Hepatocyte (in vitro differentiated cells): ENCODE measurements around the gene TPTE2. TPM values are rescaled to one million over a fixed set of nuclear protein-coding genes. Genes with fewer than 3 reads are reported as not detected.
A peak's percentile ranks its signal among the peaks of the same experiment; 100 is the strongest.

Experiments
- DNase-seq: peaks from one replicate; pipeline ENCODE4 v3.0.0-alpha.2; 2016; ENCODE audit warnings: low spot score
- H2AFZ ChIP-seq: fragments of 200-600 bp; sonication (generic); 2 replicates; pipeline ENCODE4 v1.6.0; 2016; ENCODE audit warnings: antibody characterized with exemption, mild to moderate bottlenecking
- H3K27ac ChIP-seq: fragments of 200-600 bp; sonication (generic); 2 replicates; pipeline ENCODE4 v1.5.1; 2016; ENCODE audit warnings: mild to moderate bottlenecking
- H3K27me3 ChIP-seq: fragments of 200-600 bp; sonication (generic); 2 replicates; pipeline ENCODE4 v1.6.1; 2016
- H3K36me3 ChIP-seq: fragments of 200-600 bp; sonication (generic); replicated peaks from 2 replicates; pipeline ENCODE4 v1.5.1; 2016; ENCODE audit warnings: low read depth; ENCODE audit not compliant: insufficient read depth
- H3K4me1 ChIP-seq: fragments of 200-600 bp; sonication (generic); 2 replicates; pipeline ENCODE4 v1.5.1; 2016; ENCODE audit warnings: mild to moderate bottlenecking, moderate library complexity; ENCODE audit not compliant: insufficient read depth
- H3K4me2 ChIP-seq: fragments of 200-600 bp; sonication (generic); 2 replicates; pipeline ENCODE4 v1.6.0; 2016
- H3K4me3 ChIP-seq: fragments of 200-600 bp; sonication (generic); 2 replicates; pipeline ENCODE4 v1.5.1; 2016; ENCODE audit warnings: mild to moderate bottlenecking
- H3K79me2 ChIP-seq: fragments of 200-600 bp; sonication (generic); 2 replicates; pipeline ENCODE4 v1.6.0; 2017; ENCODE audit warnings: mild to moderate bottlenecking
- H3K9me2 ChIP-seq: fragments of 200-600 bp; sonication (generic); replicated peaks from 2 replicates; pipeline ENCODE4 v1.6.0; 2017; ENCODE audit warnings: mild to moderate bottlenecking; ENCODE audit not compliant: insufficient read depth
- H3K9me3 ChIP-seq: fragments of 200-600 bp; sonication (generic); 2 replicates; pipeline ENCODE4 v1.5.1; 2016; ENCODE audit warnings: low read depth, mild to moderate bottlenecking
- H4K20me1 ChIP-seq: fragments of 200-600 bp; sonication (generic); 2 replicates; pipeline ENCODE4 v1.6.0; 2016; ENCODE audit warnings: mild to moderate bottlenecking; ENCODE audit not compliant: insufficient read depth, poor library complexity, severe bottlenecking
- EZH2 ChIP-seq: fragments of 200-600 bp; sonication (generic); IDR thresholded peaks from 2 replicates; pipeline ENCODE4 v1.6.1; 2016; ENCODE audit warnings: antibody characterized with exemption, mild to moderate bottlenecking, borderline replicate concordance
- EZH2phosphoT487 ChIP-seq: fragments of 200-600 bp; sonication (generic); IDR thresholded peaks from one replicate; pipeline ENCODE4 v1.6.1; 2018; ENCODE audit warnings: antibody characterized with exemption, mild to moderate bottlenecking, low read depth, moderate library complexity; ENCODE audit not compliant: unreplicated experiment, severe bottlenecking
- WGBS: methylation state at CpG from one replicate; pipeline ENCODE4 v1.1.6; 2016; ENCODE audit warnings: low lambda C conversion rate; ENCODE audit errors: missing lambda C conversion rate; 5-methylcytosine and 5-hydroxymethylcytosine counted together
- polyA plus RNA-seq: library from polyadenylated mRNA; unstranded; fragments of >200 nt; fragmentation: Nextera tagmentation; extraction: Ambion mirVana; gene quantifications from 2 replicates; pipeline ENCODE4 v1.2.1, GENCODE V29; 2016
- total RNA-seq: library from RNA; depleted of rRNA; stranded (reverse); fragments of >200 nt; gene quantifications from 2 replicates; pipeline ENCODE4 v1.2.3, GENCODE V29; 2014
- TF ChIP-seq, protein P1 (sequence below): fragments of 200-600 bp; sonication (generic); IDR thresholded peaks from 2 replicates; pipeline ENCODE4 v1.5.1; 2016; ENCODE audit warnings: antibody characterized with exemption, mild to moderate bottlenecking; ENCODE audit not compliant: poor library complexity

TPTE2 gene
- total and polyA plus RNA-seq, 2 experiments from 2014 or later = not detected

DNA sequence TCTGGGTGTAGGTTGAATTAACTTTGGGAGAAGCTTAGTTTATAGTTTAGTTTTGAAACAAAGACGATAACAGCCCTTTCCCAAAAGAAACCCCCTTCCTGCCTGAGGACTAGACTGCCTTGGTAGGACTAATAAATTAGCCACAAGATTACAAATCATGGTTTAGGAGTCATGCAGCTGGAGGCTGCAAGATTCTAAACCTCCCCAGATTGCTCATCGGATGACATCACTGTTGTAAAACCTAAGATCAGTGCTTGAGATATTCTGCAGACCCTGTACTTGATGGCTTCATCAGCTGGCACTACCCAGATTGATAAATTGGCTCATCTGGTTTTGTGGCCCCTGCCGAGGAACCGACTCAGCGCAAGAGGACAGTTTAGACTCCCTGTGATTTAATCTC lies 36.2 kb upstream of the TPTE2 start:
- 66% methylated on average over 5 of the region's 5 CpGs for WGBS
- H2AFZ ChIP-seq = no peak overlapping the region

DNA sequence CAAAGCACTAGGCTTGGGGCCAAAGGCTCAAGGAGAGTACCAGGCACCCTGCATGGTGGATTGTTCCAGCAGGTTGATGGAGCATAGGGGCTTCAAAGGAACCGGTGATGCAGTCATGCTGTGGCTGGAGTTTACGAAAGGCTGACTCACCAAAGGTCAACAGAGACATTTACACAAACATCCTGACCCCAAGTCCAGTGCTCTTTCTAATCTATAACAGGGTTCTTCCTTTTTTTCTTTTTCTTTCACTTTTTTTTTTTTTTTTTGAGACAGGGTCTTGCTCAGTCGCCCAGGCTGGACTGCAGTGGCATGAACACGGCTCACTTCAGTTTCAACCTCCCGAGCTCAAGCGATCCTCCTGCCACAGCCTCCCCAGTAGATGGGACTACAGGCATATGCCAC lies 35.6 kb upstream of the TPTE2 start:
- TF ChIP-seq EZH2phosphoT487 = no peak
- TF ChIP-seq, protein P1, sequence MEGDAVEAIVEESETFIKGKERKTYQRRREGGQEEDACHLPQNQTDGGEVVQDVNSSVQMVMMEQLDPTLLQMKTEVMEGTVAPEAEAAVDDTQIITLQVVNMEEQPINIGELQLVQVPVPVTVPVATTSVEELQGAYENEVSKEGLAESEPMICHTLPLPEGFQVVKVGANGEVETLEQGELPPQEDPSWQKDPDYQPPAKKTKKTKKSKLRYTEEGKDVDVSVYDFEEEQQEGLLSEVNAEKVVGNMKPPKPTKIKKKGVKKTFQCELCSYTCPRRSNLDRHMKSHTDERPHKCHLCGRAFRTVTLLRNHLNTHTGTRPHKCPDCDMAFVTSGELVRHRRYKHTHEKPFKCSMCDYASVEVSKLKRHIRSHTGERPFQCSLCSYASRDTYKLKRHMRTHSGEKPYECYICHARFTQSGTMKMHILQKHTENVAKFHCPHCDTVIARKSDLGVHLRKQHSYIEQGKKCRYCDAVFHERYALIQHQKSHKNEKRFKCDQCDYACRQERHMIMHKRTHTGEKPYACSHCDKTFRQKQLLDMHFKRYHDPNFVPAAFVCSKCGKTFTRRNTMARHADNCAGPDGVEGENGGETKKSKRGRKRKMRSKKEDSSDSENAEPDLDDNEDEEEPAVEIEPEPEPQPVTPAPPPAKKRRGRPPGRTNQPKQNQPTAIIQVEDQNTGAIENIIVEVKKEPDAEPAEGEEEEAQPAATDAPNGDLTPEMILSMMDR = no peak
- H3K79me2 ChIP-seq = no peaks in the 10 kb centered on the region
- no peaks in the 10 kb centered on the region for H3K9me2 ChIP-seq
- no peak overlapping the region for H2AFZ ChIP-seq
- 75% methylated on average over 6 of the region's 6 CpGs for WGBS
- H3K9me3 ChIP-seq = no peaks in the 10 kb centered on the region
- H4K20me1 ChIP-seq = no peaks in the 10 kb centered on the region
- H3K36me3 ChIP-seq = no peaks in the 10 kb centered on the region
- no peak overlapping the region for H3K27ac ChIP-seq
- H3K4me2 ChIP-seq = no peak overlapping the region
- DNase-seq = peak; percentile 17
- no peak overlapping the region for H3K4me3 ChIP-seq
- H3K4me1 ChIP-seq = no peaks in the 10 kb centered on the region
- no peaks in the 10 kb centered on the region for H3K27me3 ChIP-seq

More for the DNA sequence above, 36.2 kb upstream of the TPTE2 start:
- Histone ChIP-seq H3K27ac (no peak overlapping the region), H3K4me3 (no peak overlapping the region), H3K4me1 (peaks cover 1% of the 10 kb centered on the region), H3K36me3 (no peaks in the 10 kb centered on the region), H3K79me2 (no peaks in the 10 kb centered on the region), H3K9me3 (no peaks in the 10 kb centered on the region), H3K9me2 (no peaks in the 10 kb centered on the region), H3K4me2 (no peak overlapping the region), H3K27me3 (peaks cover under 1% of the 10 kb centered on the region), H4K20me1 (no peaks in the 10 kb centered on the region)
- TF ChIP-seq, protein P1 = no peak
- TF ChIP-seq EZH2 = no peak
- TF ChIP-seq EZH2phosphoT487 = no peak
- no peak for DNase-seq

DNA sequence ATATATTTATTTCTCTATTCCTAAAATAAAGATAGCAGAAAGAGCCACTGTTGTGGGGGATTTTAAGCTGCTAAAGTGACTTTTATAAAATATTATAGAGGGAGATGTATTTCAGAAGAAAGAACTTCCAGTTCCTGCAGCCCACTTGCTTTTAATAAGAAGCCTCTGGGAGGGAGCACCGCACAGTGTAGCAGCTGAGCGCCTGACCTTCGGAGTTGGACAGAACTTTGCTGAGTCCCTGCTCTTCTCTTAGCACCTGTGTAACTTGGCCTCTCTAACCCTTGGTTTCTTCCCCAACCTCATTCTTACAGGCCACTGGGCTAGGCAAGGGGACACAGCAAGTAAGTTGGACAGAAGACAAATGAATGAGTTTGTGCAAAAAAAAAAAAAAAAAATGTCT lies 34.8 kb upstream of the TPTE2 start:
- Histone ChIP-seq H3K4me2 (no peak overlapping the region), H3K9me2 (no peaks in the 10 kb centered on the region), H3K36me3 (no peaks in the 10 kb centered on the region), H3K27ac (no peak overlapping the region), H2AFZ (no peak overlapping the region), H3K9me3 (no peaks in the 10 kb centered on the region), H3K27me3 (no peaks in the 10 kb centered on the region), H3K79me2 (no peaks in the 10 kb centered on the region), H3K4me3 (no peak overlapping the region), H4K20me1 (no peaks in the 10 kb centered on the region), H3K4me1 (no peaks in the 10 kb centered on the region)
- WGBS = 95% methylated on average over 3 of the region's 3 CpGs
- TF ChIP-seq EZH2phosphoT487 = no peak
- no peak for TF ChIP-seq EZH2
- TF ChIP-seq, protein P1 = no peak
- DNase-seq = no peak

DNA sequence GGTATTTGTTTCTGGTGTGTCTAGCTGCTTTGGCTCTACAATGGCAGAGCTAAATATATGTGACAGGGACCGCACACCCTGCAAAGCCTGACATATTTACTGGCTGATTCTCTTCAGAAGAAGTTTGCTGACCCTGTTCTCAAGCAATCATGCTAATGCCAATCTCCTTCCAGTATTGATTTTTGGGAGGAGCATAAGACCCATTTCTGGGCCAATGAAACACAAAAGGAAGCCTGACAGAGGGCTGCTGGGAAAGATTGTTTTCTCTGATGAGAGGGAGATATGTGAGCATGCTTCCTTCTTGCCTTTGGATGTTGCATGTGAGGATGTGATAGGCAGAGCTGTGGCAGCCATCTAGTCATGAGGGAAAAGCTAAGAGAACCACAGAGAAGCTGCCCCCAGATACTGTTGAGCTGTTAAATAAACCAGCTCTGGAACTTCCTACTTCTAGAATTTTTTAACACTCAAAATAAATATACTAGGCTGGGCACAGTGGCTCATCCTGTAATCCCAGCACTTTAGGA lies 31.4 kb upstream of the TPTE2 start:
- H2AFZ ChIP-seq = no peak overlapping the region
- no peaks in the 10 kb centered on the region for H3K36me3 ChIP-seq
- H4K20me1 ChIP-seq = no peaks in the 10 kb centered on the region
- no peak overlapping the region for H3K27ac ChIP-seq
- 85% methylated on average over 1 of the region's 1 CpG for whole genome bisulfite sequencing
- TF ChIP-seq EZH2 (no peak), EZH2phosphoT487 (no peak)
- TF ChIP-seq, protein P1 = no peak
- no peaks in the 10 kb centered on the region for H3K27me3 ChIP-seq
- no peaks in the 10 kb centered on the region for H3K4me1 ChIP-seq
- no peak overlapping the region for H3K4me2 ChIP-seq
- no peak overlapping the region for H3K4me3 ChIP-seq
- H3K79me2 ChIP-seq = no peaks in the 10 kb centered on the region
- no peak for DNase-seq
- H3K9me2 ChIP-seq = no peaks in the 10 kb centered on the region
- no peaks in the 10 kb centered on the region for H3K9me3 ChIP-seq
